GM12875 (cell line): ENCODE measurements around the gene PLCB1.

Experiments used
- H3K4me3 ChIP-seq: one replicate; pipeline ENCODE4 v1.5.1; 2011; ENCODE audit warnings: low read depth, low read length, control low read depth
- TF ChIP-seq, protein P1 (sequence below): IDR thresholded peaks from 2 replicates; pipeline ENCODE4 v1.5.1; 2011; ENCODE audit warnings: low read depth, mild to moderate bottlenecking, control low read depth, inconsistent platforms, low read length, moderate library complexity, borderline replicate concordance; ENCODE audit not compliant: insufficient read depth

The PLCB1 gene

GRCh38 chr20:8803941-8804340, 671.9 kb downstream of the PLCB1 start:
- TF ChIP-seq, protein P1, sequence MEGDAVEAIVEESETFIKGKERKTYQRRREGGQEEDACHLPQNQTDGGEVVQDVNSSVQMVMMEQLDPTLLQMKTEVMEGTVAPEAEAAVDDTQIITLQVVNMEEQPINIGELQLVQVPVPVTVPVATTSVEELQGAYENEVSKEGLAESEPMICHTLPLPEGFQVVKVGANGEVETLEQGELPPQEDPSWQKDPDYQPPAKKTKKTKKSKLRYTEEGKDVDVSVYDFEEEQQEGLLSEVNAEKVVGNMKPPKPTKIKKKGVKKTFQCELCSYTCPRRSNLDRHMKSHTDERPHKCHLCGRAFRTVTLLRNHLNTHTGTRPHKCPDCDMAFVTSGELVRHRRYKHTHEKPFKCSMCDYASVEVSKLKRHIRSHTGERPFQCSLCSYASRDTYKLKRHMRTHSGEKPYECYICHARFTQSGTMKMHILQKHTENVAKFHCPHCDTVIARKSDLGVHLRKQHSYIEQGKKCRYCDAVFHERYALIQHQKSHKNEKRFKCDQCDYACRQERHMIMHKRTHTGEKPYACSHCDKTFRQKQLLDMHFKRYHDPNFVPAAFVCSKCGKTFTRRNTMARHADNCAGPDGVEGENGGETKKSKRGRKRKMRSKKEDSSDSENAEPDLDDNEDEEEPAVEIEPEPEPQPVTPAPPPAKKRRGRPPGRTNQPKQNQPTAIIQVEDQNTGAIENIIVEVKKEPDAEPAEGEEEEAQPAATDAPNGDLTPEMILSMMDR, result no peak
- H3K4me3 ChIP-seq, result no peak overlapping the region

- H3K4me3 ChIP-seq, result no peak overlapping the region
- TF ChIP-seq, protein P1, result no peak
Measured at GRCh38 chr20:8805737-8806442, 673.8 kb downstream of the PLCB1 start.

- TF ChIP-seq, protein P1, result no peak
- H3K4me3 ChIP-seq, result no peak overlapping the region
Measured at GRCh38 chr20:8807480-8808201, 675.6 kb downstream of the PLCB1 start.

GRCh38 chr20:8808202-8808535, 676.1 kb downstream of the PLCB1 start:
- no peak overlapping the region for H3K4me3 ChIP-seq
- TF ChIP-seq, protein P1, result no peak

DNA sequence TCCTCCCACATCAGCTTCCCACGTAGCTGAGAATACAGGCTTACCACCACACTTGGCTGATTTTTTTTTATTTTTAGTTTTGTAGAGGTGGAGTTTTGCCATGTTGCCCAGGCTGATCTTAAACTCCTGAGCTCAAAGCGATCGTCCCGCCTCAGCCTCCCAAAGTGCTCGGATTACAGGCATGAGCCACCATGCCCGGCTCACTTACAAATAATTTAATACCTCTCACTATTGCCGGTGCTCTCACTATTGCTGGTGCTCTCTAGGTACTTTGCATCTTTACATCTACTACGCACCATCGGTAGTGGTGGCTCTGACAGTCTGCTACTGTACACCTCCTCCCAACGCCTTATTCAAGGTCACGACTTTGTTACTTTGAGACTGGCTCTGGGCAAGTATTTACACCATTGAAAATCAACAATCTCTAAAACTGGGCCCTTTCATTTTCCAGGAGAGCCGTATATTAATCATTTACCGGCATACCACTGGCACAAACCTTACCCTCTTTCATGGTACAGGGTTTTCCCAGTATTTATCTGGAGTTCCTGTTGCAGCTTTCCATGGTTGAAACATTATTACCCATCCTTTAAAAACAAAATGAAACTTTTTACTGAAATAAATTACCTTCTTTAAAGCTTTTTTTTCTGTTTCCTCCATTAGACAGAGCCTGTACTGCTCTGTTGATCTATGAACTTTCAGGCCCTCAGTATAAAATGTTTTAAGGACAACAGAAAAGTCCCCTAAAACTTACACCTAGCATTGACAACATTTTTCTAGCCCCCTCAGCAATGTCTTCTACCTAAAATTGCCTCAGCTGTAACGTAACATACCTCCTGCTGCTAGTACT, 677.3 kb downstream of the PLCB1 start:
- TF ChIP-seq, protein P1, result no peak
- no peak overlapping the region for H3K4me3 ChIP-seq

DNA sequence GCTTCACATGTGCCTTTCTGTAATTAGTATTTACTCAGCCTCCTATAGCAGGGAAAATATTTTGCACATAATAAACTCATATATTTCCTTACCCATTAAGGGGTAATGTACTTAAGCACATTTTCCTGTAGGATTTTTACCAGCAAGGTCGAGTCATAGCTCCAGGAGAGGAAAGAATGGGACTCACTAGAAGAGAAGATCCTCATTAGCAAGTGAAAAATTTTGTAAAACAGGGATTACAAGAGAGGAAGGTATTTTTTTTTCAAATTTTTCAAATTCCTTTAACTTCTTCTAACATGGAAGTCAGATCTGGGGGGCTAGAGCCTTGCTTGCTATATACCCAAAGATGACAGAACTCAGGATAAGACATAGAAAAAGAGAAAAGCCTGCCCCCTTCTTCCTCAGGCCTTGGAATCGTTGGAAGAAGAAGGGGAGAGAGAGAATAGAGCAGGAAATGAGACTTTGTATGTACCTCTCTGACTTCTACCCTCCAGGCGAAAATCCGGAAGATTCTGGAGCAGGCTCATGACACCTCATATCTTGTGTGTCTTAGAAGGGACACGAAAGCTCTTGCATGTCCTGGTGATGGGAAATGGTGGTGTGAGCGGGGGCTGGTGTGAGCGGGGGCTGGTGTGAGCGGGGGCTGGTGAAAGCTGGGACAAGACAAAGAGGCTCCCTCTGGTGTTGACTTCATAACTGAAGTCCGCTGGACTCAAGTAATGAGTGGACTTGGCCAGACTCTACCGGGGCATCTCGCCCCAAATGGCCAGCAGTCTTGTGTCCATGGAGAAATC, 679.9 kb downstream of the PLCB1 start:
- no peak overlapping the region for H3K4me3 ChIP-seq
- TF ChIP-seq, protein P1, result no peak
